Gastrocnemius medialis (tissue), 4 donors: ENCODE results near the gene CHMP2A.

Source experiments
- CTCF ChIP-seq, 5 experiments: fragments of 450-650 bp in 3 of 5; fragments of 200-600 bp in 2 of 5; sonication (generic) in 2 of 5; IDR thresholded peaks in 4 of 5; conservative IDR thresholded peaks in 1 of 5; 1 replicate in 4 of 5; 2 replicates in 1 of 5; pipeline ENCODE4 v1.5.1; 2016 to 2019; ENCODE audit warnings: antibody characterized with exemption in 5 of 5, mild to moderate bottlenecking in 3 of 5, moderate library complexity in 3 of 5
- POLR2A ChIP-seq, 2 donors: fragments of 450-650 bp; IDR thresholded peaks; one replicate each; pipeline ENCODE4 v1.6.1; 2017; ENCODE audit warnings: antibody characterized with exemption in 2 of 2, mild to moderate bottlenecking in 2 of 2, moderate library complexity in 2 of 2

GRCh38 chr19:58563034-58563573 is 8.2 kb upstream of the CHMP2A start:
- TF ChIP-seq CTCF (IDR thresholded peaks at IDR 0.05 in 4 of 5, conservative IDR thresholded peaks at IDR 0.05 in 1 of 5) (no peak), POLR2A (IDR thresholded peaks at IDR 0.05) (no peak)
